Stimulated activated CD8-positive, alpha-beta memory T cell treated with anti-CD3 and anti-CD28 coated beads, Interleukin-12 subunit alpha, Interleukin-12 subunit beta, amount 100 ng/mL, for 1 hour (primary cell): ENCODE results near the gene TMEM218.
A peak's percentile ranks its signal among the peaks of the same experiment; 100 is the strongest.

Source experiments
- DNase-seq: peaks from one replicate; pipeline ENCODE4 v3.0.0-alpha.2; 2020; ENCODE audit warnings: low read depth

TMEM218 gene

GRCh38 chr11:125129316-125129993, 18.0 kb upstream of the TMEM218 start:
- DNase-seq, result no peak

GRCh38 chr11:125128450-125128849, 17.0 kb upstream of the TMEM218 start:
- no peak for DNase-seq

DNA sequence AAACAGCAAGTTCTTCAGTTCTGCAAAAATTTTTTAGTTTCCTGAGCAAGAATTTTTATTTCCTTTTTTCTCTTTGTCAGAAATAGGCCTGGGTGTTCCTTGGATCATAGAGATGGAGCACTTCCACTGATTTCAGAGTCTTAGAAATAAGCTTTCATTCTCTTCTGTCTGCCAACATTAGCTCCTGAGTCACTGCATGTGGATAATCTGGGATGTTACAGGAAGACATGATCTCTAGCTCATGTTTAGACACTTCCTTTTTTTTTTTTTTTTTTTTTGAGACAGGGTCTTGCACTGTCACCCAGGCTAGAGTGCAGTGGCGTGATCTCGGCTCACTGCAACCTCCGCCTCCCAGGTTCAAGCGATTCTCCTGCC, 13.2 kb upstream of the TMEM218 start:
- DNase-seq, result no peak

GRCh38 chr11:125123947-125124617, 12.7 kb upstream of the TMEM218 start:
- DNase-seq, result no peak

DNA sequence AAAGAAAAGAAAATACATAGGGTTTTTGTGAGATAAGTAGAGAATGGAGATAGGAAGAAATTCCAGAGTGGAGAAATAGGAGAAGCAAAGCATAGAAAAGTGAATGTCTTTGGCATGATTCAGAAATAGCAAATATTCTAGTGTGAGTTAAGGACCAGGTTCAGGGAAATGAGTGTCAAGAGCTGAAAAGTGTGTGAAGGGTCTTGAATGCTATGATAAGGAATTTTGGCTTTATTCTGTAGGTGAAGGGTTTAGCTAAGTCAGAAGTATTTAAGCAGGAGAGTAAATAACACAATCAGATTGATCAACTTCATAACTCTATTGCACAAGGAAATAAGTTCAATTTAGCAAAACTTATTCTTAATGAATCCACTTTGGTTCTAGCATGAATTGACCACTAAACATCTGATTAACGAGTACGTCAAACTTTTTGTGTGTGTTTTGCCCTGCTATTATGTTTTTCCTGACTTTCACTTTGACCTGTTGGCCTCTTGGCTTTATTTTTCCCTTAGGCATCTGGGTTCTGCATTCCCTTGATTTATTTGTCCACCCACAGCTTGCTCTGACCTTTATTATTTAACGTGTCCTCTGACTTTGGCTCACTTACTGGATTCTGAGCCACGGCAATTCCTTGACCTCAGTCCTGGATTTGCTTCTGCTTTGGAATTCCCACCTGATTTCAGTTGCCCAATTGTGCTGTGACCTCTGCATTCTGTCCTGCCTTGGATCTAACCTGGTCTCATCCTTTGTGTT, 11.9 kb upstream of the TMEM218 start:
- DNase-seq, result no peak

DNA sequence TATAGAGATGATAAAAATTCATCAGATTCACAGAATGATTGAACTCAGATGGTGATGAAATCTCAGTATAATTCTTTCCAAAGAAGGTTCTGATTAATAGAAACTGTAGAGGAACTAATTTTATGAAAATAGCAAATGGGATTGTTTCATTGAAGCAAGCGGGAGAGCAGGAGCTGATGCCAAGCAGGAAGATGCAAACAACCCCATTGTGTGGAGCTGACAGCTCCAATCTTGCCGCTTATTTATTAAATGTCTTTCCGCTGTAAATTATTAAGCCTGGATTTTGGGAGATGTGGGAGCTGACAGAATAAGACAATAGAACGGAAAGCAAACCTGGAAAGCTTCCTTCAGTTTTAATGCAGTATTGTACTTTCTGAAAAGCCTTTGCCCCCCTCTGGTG, 6.0 kb upstream of the TMEM218 start:
- DNase-seq, result no peak

GRCh38 chr11:125114518-125114917, 3.1 kb upstream of the TMEM218 start:
- DNase-seq, result no peak

DNA sequence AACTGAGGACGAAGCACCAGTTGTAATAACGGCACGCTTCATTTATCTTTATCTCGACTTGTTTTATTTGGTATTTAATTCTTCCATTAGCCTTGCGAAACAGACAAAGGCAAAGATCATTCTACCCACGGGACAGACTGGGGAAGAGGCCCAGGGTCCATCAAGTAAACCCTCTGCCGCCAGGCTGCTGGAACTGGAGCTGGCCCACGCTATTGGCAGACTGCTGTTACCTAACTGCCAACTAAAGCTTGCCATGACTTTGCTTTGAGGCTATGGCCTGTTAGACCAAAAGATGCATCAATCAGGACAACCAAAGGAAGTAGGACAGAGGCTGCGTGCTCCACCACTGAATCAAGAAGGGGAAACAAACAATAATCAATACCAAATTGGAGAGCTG, 780 bp upstream of the TMEM218 start:
- no peak for DNase-seq

- DNase-seq, result peak; percentile 4
Observed at GRCh38 chr11:125111001-125111342, 454 bp downstream of the TMEM218 start.

DNA sequence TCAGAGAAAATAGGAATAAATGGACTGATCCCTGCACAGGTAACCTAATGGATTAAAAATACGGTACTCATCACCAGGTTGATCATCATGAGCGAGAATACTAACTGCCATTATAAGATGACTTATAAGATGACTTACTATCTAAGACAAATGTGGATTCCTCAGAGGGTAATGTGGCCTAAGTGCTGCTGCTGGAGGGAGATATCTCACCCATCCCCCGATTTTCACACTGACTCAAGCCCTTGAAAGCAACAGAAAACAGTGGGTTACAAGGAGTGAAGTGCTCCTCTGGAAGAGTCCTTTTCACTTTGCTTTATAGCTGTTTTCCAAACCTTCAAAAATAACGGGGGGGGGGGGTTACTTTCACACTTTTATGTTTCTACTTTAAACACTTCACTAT, 920 bp downstream of the TMEM218 start:
- no peak for DNase-seq

GRCh38 chr11:125108469-125108868, 3.0 kb downstream of the TMEM218 start:
- DNase-seq, result no peak

- no peak for DNase-seq
Observed at GRCh38 chr11:125105926-125106325, 5.5 kb downstream of the TMEM218 start.

DNA sequence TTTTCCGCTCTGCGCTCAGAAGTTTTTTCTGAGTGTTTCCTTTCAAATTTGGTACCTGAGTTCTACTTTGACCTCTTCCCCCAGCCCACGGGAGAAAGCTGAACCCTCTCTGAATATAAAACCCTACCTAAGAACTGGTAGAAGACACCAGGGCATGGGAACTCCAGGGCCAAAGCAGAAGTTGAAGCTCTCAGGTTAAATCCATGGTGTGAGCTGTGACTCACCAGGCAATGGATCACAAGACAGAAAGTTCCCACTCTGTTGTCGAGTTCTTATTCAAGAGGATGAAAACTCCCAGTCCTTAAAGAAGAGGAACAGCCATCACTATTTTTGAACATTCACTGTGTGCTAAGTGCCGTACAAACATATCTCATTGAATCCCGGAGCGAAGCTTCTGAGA, 8.9 kb downstream of the TMEM218 start:
- no peak for DNase-seq

- no peak for DNase-seq
Observed at GRCh38 chr11:125102025-125102424, 9.4 kb downstream of the TMEM218 start.

GRCh38 chr11:125101596-125101995, 9.8 kb downstream of the TMEM218 start:
- DNase-seq, result no peak

GRCh38 chr11:125100136-125100535, 11.3 kb downstream of the TMEM218 start:
- no peak for DNase-seq

DNA sequence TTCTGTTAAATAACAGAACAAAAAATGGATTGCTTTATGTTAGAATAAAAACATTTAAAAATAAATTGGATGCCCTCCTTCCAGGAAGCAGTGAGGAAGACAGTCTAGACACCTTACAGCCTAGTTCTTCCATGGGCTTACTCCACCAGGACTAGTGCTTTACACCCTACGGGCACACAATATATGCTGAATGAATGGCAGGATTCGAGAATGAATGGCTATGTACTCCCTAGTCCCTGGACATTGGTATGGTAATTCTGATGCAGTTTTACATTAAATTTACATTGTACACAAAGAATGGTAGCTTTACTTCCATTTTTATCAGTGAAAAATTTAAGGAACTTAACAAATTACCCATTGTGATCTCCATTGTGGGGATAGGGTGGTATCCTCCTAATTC, 16.7 kb downstream of the TMEM218 start:
- no peak for DNase-seq

GRCh38 chr11:125093502-125093901, 17.9 kb downstream of the TMEM218 start:
- no peak for DNase-seq

GRCh38 chr11:125092669-125093068, 18.8 kb downstream of the TMEM218 start:
- DNase-seq, result no peak

DNA sequence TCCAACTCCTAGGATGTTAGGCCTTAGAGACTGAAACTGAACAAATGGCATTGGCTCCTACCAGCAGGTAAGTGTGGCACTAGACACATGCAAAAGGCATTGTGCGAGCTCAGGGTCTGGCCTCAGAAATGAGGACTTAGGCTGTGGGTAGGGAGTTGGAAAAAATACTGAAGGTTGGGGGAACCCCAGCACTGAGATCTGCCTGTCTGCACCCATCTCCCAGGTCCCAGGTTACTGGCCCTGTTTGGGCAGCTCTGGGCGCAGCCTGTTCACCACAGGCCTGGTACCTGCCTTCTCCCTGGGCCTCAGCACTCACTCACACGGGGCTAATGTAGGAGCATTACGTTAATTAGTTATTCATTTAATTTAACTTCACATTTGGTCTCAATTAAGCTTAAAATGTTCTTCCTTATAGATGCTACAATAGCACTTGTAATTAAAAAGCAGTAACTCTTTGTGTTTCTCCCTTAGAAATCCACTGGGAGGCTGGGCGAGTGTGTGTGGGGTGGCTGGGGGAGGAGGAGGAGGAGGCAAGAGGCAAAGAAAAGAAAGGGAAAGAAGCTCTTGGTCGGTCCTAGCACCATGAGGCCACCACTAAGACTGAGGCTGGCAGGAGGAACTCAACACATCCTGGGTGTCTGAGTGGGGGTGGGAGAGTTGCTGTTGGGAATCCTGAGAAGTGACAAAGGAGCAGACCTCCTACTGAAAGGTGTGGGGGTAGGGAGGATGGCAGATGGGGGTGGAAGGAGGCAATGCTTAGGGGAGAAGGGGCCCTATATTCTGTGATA, 19.4 kb downstream of the TMEM218 start:
- no peak for DNase-seq

- DNase-seq, result no peak
Observed at GRCh38 chr11:125091247-125091876, 20.1 kb downstream of the TMEM218 start.

GRCh38 chr11:125090816-125091215, 20.6 kb downstream of the TMEM218 start:
- DNase-seq, result no peak
